ENCODE measurements around the gene TMC5.
"Not testable (repeated sequence)": the region's sequence is repeated elsewhere in the genome, so short reads cannot be mapped to it uniquely, and the experiment has no call there.

TMC5 gene

DNA sequence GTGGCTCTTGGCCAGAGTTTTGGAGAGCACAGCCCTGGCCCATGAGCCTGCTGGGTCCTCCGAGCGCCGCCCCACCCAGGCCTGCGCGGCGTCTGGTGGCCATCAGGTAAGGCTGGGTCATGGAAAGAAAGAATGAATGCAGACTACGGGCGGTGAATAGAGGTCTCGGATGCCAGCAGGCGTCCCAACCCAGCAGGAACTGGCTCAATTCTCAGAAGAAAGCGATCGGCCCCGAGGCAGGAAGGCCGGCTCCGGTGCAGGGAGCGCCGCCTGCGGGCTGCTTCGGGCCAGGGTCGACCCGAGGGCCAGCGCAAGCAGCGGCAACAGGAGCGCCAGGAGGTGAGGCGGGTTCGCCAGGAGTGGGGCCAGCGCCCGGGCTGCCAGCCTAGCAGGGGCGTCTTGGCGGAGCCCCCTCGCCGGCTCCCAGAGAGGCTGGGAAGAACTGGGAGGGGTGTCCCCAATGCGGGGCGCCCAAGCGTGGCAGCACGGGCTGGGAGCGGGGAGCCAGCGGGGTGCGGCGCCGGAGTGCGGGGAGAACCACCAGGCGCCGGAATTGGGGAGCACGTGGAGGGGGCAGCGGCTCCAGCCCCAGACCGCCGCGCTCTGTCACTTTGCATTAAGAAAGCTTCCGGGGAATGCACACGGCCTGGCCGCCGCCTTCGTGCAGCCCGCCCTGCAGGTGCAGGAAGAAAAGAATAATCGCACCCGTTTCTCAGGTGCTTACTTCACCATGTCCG lies 7.1 kb upstream of the TMC5 start:
- DNase-seq: no peak

DNA sequence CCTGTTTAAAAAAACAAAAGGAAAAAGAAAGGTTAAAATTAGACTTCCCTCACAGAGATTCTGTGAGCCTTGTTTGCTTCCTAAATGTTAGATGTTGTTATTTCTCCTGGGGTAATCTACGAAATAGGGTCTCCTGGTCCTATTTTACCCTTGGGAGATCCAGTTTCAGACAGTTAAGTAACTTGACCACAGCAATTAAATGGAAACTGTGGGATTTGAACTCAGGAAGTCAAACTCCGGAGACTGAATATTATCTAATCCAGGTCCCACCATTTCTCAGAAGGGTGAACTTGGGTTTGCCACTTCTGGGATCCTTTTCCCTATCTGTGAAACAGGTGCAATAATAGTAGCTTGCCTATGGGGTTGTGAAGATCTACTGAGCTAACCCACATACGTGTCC lies 6.4 kb upstream of the TMC5 start:
- DNase-seq: no peak

DNA sequence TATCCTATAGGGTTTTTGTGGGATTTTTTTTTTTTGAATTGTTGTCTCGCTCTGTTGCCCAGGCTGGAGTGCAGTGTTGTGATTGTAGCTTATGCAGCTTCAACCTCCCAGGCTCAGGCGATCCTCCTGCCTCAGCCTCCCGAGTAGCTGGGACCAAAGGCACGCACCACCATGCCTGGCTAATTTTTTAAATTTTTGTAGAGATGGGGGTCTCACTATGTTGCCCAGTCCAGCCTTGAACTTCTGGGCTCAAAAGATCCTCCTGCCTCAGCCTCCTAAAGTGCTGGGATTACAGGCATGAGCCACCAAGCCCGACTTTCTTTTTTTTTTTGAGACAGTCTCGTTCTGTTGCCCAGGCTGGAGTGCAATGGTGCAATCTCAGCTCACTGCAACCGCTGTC lies 5.6 kb upstream of the TMC5 start:
- not testable (repeated sequence) for DNase-seq

DNA sequence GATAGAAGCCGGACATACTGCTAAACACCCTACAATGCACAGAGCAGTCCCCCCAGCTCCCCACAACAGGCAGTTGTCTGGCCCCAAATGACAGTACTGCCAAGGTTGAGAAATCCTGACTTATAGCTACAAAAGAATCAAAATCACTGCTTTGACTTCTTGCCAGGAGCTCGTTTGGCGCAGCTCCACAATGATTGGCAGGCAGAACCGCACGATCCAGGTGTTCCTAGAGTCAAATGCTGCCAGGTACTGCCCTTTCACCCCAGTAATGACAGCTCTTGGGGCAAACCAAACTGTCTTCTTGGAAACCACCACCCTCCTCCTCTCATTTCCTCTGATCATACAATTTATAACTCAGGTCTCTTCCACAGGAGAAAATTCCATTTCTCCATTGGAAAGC lies 2.2 kb upstream of the TMC5 start:
- DNase-seq: no peak

DNA sequence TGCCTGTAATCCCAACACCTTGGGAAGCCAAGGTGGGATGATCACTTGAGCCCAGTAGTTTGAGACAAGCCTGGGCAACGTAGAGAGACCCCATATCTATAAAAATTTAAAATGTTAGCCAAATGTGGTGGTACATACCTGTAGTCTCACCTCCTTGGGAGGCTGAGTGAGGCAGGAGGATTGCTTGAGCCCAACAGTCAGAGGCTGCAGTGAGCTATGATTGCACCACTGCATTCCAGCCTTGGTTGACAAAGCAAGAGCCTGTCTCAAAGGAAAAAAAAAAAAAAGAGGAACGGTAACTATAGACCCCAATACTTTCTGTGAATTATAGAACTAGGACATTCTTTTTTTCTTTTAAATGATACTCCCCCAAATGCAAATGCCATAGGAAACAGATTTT lies 1.8 kb upstream of the TMC5 start:
- no peak for DNase-seq

DNA sequence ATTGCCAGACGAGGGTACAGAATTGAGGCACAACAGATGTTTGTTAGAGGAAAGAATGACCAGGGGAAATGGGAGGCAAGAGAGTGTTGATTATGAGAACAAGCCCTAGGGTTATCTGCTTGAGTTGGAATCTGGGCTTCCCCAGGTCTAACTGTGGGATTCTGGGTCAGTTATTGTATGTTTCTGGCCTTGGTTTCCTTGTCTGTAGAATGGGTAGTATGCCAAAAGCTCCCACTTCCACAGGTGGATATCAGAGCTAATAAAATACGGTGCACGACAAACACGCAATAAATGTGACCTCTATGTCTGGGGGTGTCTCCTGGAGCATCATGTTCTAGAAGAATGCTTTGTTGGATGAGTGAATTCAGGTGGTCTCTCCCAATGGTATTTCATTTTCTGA lies 517 bp downstream of the TMC5 start:
- no peak for DNase-seq

DNA sequence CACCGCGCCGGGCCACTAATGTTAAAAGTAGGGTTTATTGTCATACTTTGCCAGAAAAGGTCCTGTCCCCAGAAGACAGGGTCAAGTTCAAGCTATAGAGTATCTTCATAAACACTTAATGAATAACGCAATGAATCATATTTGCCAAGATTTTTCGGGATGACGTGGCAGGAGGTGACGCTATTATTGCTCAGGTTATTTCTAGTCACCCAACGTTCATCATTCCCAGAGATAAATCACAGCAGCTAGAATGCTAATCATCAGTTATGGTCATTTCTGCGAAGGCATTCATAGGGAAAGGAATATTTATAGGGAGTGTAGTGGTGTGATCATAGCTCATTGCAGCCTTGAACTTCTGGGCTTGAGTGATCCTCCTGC lies 2.0 kb downstream of the TMC5 start:
- no peak for DNase-seq

DNA sequence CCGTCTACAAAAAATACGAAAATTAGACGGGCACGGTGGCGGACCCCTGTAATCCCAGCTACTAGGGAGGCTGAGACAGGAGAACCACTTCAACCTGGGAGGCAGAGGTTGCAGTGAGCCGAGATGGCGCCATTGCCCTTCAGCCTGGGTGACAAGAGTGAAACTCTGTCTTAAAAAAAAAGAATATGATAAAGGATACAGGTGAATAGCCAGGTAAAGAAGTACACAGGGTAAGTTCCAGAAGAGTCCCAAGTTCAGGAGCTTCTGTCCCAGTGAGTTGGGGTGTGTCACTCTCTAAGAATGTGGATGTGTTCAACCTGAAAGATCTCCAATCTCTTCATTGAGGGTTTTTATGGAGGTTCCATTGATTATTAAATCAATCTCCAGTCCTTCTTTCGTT lies 6.8 kb downstream of the TMC5 start:
- DNase-seq: no peak

DNA sequence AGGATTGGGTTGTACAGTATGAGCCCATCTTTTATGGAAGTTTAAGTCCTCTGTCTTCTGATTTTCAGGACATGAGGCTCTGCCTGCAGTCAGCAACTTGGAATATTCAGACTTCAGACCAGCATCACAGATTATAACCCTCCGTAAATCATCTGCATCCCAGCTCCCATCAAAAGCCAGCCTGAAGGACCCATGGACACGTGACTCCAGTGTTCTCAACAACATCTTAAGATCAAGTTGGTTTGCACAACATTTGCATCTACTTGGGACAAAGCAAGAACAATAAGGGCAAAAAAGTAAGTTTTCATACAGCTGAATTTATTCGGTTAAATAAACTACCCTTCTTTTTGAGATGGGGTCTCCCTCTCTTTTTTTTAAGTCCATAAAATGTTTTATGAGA lies 12.7 kb downstream of the TMC5 start:
- no peak for DNase-seq

DNA sequence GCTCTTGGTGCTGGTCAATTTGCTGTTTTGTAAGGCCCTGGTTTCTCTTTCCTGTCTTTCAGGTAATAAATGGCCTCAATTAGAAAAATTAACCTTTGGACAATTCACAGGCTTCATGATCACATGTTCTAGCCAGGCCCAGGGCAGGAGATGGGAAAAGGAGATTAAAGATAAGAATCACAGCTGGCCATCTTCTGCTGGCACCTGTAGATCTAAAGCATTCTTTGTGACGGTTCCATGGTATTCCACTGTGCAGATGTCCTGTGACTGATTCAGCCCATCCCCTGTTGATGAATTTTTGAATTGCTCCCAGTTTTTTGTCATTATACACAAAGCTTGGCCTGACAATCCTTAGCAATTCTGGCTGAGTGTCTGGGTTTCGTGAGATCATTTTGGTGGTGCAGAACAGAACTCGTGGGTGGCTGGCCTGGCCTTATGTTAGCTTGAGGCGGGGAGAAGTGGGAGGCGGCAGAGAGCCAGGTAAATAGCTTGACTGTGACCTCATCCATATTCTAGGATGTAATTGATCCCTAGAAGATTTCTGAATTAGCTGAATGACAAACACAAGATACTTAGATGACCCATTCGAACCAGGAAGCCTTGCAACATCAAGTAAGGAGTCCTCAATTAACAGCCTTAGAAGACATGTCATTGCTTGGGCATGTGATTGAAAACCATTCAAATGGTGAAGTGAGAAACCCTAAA lies 14.1 kb downstream of the TMC5 start:
- no peak for DNase-seq

DNA sequence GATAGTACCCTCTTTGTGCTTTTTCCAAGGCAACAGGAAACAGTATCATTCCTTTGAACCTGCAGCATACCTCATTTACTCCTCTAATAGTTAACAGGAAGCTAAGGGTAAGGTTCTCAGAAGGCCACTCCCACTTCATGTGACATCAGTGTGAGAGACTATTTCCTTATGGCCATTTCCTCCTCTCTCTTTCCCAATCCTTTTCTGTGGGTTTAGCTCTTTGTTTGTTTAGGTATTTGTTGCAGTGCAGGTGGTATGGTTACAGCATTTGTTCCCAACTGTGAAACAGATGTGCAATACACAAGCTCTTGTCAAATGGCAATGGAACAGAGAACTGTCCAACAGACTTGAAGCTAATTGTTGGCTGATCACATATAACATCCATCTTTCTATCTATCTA lies 14.7 kb downstream of the TMC5 start:
- no peak for DNase-seq

DNA sequence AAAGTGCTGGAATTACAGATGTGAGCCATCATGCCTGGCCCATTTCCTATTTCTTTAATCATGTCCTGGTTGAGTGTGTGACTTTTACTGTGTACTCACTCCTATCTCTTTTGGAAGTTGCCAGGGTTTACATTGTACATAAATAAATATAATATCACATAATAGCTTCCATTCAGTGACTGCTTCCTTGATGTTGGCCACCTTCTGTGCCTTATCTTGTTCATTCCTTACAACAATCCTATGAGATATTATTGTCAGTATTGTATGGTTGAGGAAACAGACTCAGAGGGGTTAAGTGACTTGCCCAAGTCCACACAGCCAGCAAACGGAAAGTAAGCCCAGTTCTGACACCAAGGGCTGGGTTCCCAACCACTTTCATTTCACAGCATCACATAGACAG lies 16.9 kb downstream of the TMC5 start:
- DNase-seq: no peak

DNA sequence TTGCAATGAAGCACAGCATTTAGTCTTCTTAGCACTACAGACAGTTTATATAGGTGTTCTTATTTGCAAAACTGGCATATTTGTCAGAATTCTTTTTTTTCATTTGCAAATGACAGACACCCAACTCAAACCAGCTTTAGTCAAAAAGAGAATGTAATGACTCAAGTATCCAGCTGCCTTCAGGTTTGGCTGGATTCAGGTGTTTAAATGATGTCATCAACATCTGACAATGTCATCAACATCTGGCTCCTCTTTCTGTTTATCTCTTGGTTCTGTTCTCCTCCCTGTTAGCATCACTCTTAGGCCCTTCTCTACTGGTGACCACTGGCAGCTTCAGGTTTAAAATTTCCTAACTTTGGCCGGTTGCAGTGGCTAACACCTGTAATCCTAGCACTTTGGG lies 18.9 kb downstream of the TMC5 start:
- no peak for DNase-seq

DNA sequence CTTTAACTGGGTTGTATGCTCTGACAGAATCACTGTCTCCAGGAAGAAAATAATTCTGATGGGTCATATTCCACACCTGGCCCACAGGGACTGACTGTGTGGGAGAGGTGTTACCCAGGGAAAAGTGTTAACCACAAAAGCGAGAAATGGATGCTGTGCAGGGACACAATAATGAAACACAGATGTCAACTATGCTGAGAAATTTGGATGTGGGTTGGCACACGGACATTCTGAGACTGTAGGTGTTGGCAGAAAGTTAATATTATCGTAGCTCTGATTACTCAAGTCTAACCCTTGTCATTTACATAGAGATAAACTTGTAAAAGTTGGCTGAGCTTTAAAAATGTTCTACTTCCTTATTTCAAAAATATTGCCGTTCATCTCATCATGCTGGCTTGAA lies 19.6 kb downstream of the TMC5 start:
- no peak for DNase-seq

DNA sequence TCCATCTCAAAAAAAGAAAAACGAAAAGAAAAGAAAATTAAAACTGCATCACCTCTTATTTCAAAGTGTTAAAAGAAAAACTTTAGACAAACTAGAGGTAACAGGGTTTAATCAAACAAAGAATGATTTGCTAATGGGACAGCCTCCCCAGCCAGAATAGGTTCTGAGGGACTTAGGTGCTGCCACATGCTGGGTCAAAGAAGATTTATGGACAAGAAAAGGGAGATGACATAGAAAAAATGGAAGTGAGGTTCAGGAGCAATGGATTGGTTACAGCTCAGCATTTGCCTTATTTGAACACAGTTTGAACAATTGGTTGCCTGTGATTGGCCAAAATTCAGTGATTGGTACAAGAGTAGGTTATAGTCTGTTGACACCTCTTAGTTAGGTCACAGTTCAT lies 21.1 kb downstream of the TMC5 start:
- no peak for DNase-seq

DNA sequence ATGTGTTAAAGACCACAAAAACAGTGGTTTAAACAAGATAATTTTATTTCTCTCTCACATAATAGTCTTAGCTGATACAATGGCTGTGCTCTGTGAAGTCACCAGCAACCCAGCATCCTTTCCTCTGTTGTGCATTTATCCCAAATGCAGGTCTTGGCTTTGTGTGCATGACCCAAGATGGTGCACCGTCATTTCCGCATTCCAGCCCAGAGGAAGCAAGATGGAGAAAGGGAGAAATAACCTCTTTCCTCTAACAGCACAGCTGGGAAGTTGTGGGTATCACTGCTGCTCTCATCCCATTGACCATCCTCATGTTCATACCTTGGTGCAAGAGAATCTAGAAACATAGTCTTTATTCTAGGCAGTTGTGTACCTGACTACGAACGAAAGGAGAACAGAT lies 21.8 kb downstream of the TMC5 start:
- DNase-seq: no peak

DNA sequence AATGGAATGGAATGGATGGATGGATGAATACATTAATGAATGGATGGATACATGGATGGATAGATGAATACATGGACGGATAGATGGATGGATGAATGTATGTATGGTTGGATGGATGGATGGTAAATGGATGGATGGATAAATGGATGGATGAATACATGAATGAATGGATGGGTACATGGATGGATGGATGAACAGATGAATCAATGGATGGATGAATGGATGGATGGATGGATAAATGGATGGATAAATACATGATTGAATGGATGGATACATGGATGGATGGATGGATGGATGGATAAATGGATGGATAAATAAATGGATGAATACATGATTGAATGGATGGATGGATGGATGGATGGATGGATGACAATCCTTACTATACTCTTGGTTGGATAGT lies 26.0 kb downstream of the TMC5 start:
- no peak for DNase-seq

DNA sequence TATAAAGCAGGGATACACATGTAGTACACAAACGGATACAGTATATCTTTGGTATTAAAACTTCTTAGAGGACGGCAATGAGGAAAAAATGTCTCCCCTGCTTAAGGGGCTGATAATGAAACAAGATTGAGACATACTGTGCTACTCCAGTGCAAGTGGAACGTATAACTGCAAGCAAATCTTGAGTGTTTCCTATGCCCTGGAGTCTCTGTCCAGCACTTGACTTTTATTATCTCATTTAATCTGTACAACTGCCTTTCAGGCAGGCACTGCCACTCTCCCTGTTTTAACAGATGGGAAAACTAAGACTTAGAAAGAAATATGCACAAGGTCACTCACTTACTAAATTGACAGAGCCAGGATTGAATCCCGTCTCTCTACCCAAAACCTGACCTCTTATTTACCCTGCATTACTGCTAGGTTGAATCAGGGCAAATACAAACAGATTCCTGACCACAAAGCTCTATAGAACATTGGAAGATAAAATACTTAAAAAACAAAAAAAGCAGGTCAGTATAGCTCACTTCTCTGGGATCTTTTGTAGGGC lies 28.7 kb downstream of the TMC5 start:
- DNase-seq: no peak

DNA sequence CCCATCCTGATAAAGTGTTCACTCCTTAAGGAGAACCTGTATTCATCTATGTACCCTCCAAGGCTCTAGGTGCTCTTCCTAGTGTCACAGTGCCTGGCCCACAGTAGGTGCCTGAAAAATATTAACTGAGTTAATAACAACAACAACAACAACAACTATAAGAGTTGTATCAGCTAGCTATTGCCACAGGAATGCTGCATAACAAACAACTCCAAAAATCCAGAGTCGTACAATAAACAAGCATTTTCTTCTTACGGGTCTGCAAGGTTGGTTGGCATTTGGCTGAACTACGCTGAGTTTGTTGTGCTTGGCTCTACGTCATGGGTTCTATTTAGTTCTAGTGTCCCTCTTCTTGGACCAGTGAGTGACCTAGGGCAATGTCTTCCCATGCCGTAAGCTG lies 29.2 kb downstream of the TMC5 start:
- no peak for DNase-seq

DNA sequence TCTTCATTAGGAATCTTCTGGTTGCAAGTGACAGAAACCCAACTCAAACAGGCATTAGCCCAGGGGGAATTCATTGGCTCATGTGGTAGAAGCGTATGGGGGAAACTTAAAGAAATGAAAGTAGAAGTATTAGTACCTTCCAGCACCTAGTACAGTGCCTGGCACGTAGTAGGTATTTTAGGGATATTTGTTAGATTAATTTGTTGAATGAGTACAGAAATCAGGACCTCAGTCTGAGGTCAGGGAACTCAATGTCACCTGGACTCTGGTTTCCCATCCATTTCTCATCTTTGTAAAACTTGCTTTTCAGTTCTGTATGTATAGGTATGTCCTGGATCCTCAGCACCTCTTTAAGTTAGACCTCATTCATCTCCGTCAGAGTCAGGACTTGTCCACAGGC lies 32.5 kb downstream of the TMC5 start:
- no peak for DNase-seq

DNA sequence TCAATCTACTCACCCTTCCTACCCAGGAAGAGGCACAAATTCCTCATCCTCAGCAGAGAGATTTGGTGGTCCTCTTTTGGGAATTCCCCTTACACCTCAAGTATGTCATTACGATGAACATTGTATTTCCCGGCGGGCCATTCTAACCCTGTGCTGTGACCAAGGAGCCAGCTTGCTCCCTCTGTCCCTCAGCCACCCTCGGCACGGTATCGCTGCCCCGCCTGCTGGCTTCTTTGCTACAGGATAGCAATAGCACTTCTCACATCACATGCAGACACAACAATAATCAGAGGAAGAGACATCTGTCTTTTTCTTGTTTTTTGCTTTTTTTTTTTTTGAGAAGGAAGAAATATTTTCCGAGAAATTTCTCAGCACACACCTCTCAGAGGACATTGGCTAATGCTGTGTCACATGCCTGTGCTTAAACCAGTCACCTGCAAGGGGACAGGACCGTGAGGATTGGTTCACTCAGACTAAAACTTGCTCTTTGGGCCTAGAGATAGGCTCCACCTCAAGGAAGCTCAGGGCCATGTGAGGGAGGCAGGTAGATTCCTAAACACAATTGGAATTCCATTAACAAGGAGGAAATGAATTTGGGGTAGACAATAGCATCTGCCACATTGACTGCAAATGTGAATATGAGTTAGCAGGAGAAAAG lies 41.2 kb downstream of the TMC5 start:
- no peak for DNase-seq

DNA sequence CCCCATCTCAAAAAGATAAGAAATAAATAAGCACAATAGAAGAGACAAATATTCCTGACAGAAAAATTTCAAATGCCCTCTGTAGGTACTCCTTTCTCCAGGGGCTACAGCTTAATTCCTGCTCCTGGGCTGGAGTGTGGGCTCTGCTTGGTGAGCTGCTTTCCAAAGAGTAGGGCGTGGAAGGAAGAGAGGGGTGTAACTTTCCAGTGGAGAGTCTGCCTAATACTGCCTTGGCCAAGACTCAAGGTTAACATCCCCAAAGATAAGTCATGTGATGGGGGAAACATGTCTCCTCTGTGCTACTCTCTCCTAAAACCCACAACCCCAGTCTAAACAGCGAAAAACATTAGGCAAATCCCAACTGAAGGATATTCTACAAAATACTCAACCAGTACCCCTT lies 42.7 kb downstream of the TMC5 start:
- no peak for DNase-seq

DNA sequence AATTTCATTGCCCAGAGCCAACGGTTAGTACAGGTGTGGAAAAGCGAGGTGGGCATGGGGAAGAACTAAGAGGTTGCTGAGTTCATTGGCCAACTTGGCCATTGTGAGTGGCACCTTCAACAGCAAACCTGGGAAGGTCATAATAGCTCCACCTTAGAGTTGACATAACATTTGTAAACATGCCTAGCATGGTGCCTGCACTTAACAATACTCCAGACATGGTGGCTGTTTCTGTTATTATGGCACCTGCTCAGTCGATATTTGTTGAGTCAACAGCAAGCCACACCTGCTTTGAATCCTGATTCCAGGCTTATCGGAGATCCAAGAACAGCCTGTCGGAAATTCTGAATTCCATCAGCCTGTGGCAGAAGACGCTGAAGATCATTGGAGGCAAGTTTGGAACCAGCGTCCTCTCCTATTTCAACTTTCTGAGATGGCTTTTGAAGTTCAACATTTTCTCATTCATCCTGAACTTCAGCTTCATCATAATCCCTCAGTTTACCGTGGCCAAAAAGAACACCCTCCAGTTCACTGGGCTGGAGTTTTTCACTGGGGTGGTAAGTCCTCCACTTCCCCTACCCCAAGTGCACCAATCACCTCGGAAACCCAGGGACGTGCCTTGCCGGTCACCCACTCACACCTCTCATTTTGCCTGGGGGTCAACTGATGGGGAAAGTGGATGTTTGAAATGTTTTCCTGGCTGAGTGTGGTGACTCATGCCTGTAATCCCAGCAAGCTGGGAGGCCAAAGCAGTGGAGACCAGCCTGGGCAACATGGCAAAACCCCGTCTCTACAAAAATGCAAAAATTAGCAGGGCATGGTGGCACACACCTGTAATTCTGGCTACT lies 46.0 kb downstream of the TMC5 start:
- DNase-seq: no peak

Measured in T-helper 2 cell (primary cell).